ENCODE results near the gene JAZF1. TPM values are rescaled to one million over a fixed set of nuclear protein-coding genes. Genes with fewer than 3 reads are reported as not detected.

The JAZF1 gene
- total and polyA plus RNA-seq, 4 donors: 13.5 to 38.8 (median 21.3) TPM

GRCh38 chr7:28116041-28116440, 64.6 kb downstream of the JAZF1 start:
- H3K27ac ChIP-seq (ENCODE audit: low read depth in 1 of 2, low read length in 2 of 2): no peak overlapping the region
- peaks cover 0 to 2% of the 10 kb centered on the region in 2 donors for H3K4me1 ChIP-seq (ENCODE audit: control insufficient read depth in 1 of 2, insufficient read depth in 2 of 2, low read length in 2 of 2)
- H3K4me3 ChIP-seq (ENCODE audit: low read length in 2 of 2): no peak overlapping the region
- DNase-seq (no peak), ATAC-seq (ENCODE audit: low FRiP score) (no peak)
- no peaks in the 10 kb centered on the region for H3K9me3 ChIP-seq (ENCODE audit: control insufficient read depth, low read length)
- no peaks in the 10 kb centered on the region for H3K27me3 ChIP-seq (ENCODE audit: control insufficient read depth in 1 of 2, insufficient read depth in 2 of 2, low read length in 1 of 2)
- WGBS, 2 donors: 89 to 90% methylated on average over 2 of the region's 2 CpGs
- intact Hi-C loops (cut with DNase I): no loop called here
- peaks cover 0 to 1% of the 10 kb centered on the region in 2 donors for H3K36me3 ChIP-seq (ENCODE audit: control insufficient read depth in 1 of 2, insufficient read depth in 2 of 2, low read length in 1 of 2)

- no peak overlapping the region for H3K27ac ChIP-seq (ENCODE audit: low read depth in 1 of 2, low read length in 2 of 2)
- WGBS, 2 donors: 80 to 92% methylated on average over 1 of the region's 1 CpG
- H3K4me3 ChIP-seq (ENCODE audit: low read length in 2 of 2): no peak overlapping the region
- H3K36me3 ChIP-seq (ENCODE audit: control insufficient read depth in 1 of 2, insufficient read depth in 2 of 2, low read length in 1 of 2): peaks cover 0 to 1% of the 10 kb centered on the region in 2 donors
- intact Hi-C loops (cut with DNase I): no loop called here
- ATAC-seq (ENCODE audit: low FRiP score): no peak
- no peaks in the 10 kb centered on the region for H3K9me3 ChIP-seq (ENCODE audit: control insufficient read depth, low read length)
- peaks cover 0 to 2% of the 10 kb centered on the region in 2 donors for H3K4me1 ChIP-seq (ENCODE audit: control insufficient read depth in 1 of 2, insufficient read depth in 2 of 2, low read length in 2 of 2)
- H3K27me3 ChIP-seq (ENCODE audit: control insufficient read depth in 1 of 2, insufficient read depth in 2 of 2, low read length in 1 of 2): no peaks in the 10 kb centered on the region
- no peak for DNase-seq
Measured at GRCh38 chr7:28115261-28115660, 65.3 kb downstream of the JAZF1 start.

- intact Hi-C loops (cut with DNase I): no loop called here
- H3K27ac ChIP-seq (ENCODE audit: low read depth in 1 of 2, low read length in 2 of 2): no peak overlapping the region
- H3K36me3 ChIP-seq (ENCODE audit: control insufficient read depth in 1 of 2, insufficient read depth in 2 of 2, low read length in 1 of 2): peaks cover 0 to 1% of the 10 kb centered on the region in 2 donors
- H3K4me1 ChIP-seq (ENCODE audit: control insufficient read depth in 1 of 2, insufficient read depth in 2 of 2, low read length in 2 of 2): peaks cover 0 to 2% of the 10 kb centered on the region in 2 donors
- no peak overlapping the region for H3K4me3 ChIP-seq (ENCODE audit: low read length in 2 of 2)
- no peaks in the 10 kb centered on the region for H3K9me3 ChIP-seq (ENCODE audit: control insufficient read depth, low read length)
- ATAC-seq (ENCODE audit: low FRiP score): no peak
- no peak for DNase-seq
- no peaks in the 10 kb centered on the region for H3K27me3 ChIP-seq (ENCODE audit: control insufficient read depth in 1 of 2, insufficient read depth in 2 of 2, low read length in 1 of 2)
- 73 to 75% methylated on average over 4 of the region's 4 CpGs for WGBS, 2 donors
Measured at GRCh38 chr7:28114056-28114455, 66.5 kb downstream of the JAZF1 start.

GRCh38 chr7:28112883-28113540, 67.6 kb downstream of the JAZF1 start:
- ATAC-seq (ENCODE audit: low FRiP score) (peak; percentile 63), DNase-seq (peak in 1 of 2 donors; percentile 55)
- Histone ChIP-seq H3K4me3 (ENCODE audit: low read length in 2 of 2) (no peak overlapping the region), H3K27me3 (ENCODE audit: control insufficient read depth in 1 of 2, insufficient read depth in 2 of 2, low read length in 1 of 2) (no peaks in the 10 kb centered on the region), H3K27ac (ENCODE audit: low read depth in 1 of 2, low read length in 2 of 2) (no peak overlapping the region), H3K9me3 (ENCODE audit: control insufficient read depth, low read length) (no peaks in the 10 kb centered on the region), H3K36me3 (ENCODE audit: control insufficient read depth in 1 of 2, insufficient read depth in 2 of 2, low read length in 1 of 2) (peaks cover 0 to 1% of the 10 kb centered on the region in 2 donors), H3K4me1 (ENCODE audit: control insufficient read depth in 1 of 2, insufficient read depth in 2 of 2, low read length in 2 of 2) (peaks cover 0 to 2% of the 10 kb centered on the region in 2 donors)
- intact Hi-C loops (cut with DNase I): no loop called here
- 88 to 93% methylated on average over 14 of the region's 14 CpGs for WGBS, 2 donors

- H3K36me3 ChIP-seq (ENCODE audit: control insufficient read depth in 1 of 2, insufficient read depth in 2 of 2, low read length in 1 of 2): peaks cover 0 to 1% of the 10 kb centered on the region in 2 donors
- DNase-seq (no peak), ATAC-seq (ENCODE audit: low FRiP score) (no peak)
- peaks cover 0 to 2% of the 10 kb centered on the region in 2 donors for H3K4me1 ChIP-seq (ENCODE audit: control insufficient read depth in 1 of 2, insufficient read depth in 2 of 2, low read length in 2 of 2)
- no peak overlapping the region for H3K27ac ChIP-seq (ENCODE audit: low read depth in 1 of 2, low read length in 2 of 2)
- H3K4me3 ChIP-seq (ENCODE audit: low read length in 2 of 2): no peak overlapping the region
- intact Hi-C loops (cut with DNase I): no loop called here
- H3K9me3 ChIP-seq (ENCODE audit: control insufficient read depth, low read length): no peaks in the 10 kb centered on the region
- no peaks in the 10 kb centered on the region for H3K27me3 ChIP-seq (ENCODE audit: control insufficient read depth in 1 of 2, insufficient read depth in 2 of 2, low read length in 1 of 2)
- WGBS, 2 donors: 77 to 84% methylated on average over 3 of the region's 3 CpGs
Measured at GRCh38 chr7:28112467-28112866, 68.1 kb downstream of the JAZF1 start.

- no peak for ATAC-seq (ENCODE audit: low FRiP score)
- Histone ChIP-seq H3K27ac (ENCODE audit: low read depth in 1 of 2, low read length in 2 of 2) (no peak overlapping the region), H3K27me3 (ENCODE audit: control insufficient read depth in 1 of 2, insufficient read depth in 2 of 2, low read length in 1 of 2) (no peaks in the 10 kb centered on the region), H3K4me1 (ENCODE audit: control insufficient read depth in 1 of 2, insufficient read depth in 2 of 2, low read length in 2 of 2) (peaks cover 0 to 2% of the 10 kb centered on the region in 2 donors), H3K36me3 (ENCODE audit: control insufficient read depth in 1 of 2, insufficient read depth in 2 of 2, low read length in 1 of 2) (peaks cover 0 to 1% of the 10 kb centered on the region in 2 donors), H3K9me3 (ENCODE audit: control insufficient read depth, low read length) (no peaks in the 10 kb centered on the region), H3K4me3 (ENCODE audit: low read length in 2 of 2) (no peak overlapping the region)
- DNase-seq: no peak
- intact Hi-C loops (cut with DNase I): no loop called here
- 59 to 67% methylated on average over 3 of the region's 3 CpGs for WGBS, 2 donors
Measured at GRCh38 chr7:28112012-28112411, 68.6 kb downstream of the JAZF1 start.

GRCh38 chr7:28110427-28111012, 70.1 kb downstream of the JAZF1 start:
- peaks cover 0 to 2% of the 10 kb centered on the region in 2 donors for H3K4me1 ChIP-seq (ENCODE audit: control insufficient read depth in 1 of 2, insufficient read depth in 2 of 2, low read length in 2 of 2)

GRCh38 chr7:28108747-28109146, 71.8 kb downstream of the JAZF1 start:
- intact Hi-C loops (cut with DNase I): loop anchor here in 1 of 2 donors (5.0 kb wide), 1 partner anchor 69 kb away; no protein-coding TSS in a partner anchor
- Histone ChIP-seq H3K4me3 (ENCODE audit: low read length in 2 of 2) (no peak overlapping the region), H3K36me3 (ENCODE audit: control insufficient read depth in 1 of 2, insufficient read depth in 2 of 2, low read length in 1 of 2) (no peaks in the 10 kb centered on the region), H3K4me1 (ENCODE audit: control insufficient read depth in 1 of 2, insufficient read depth in 2 of 2, low read length in 2 of 2) (peaks cover 0 to 2% of the 10 kb centered on the region in 2 donors), H3K9me3 (ENCODE audit: control insufficient read depth, low read length) (no peaks in the 10 kb centered on the region), H3K27ac (ENCODE audit: low read depth in 1 of 2, low read length in 2 of 2) (no peak overlapping the region), H3K27me3 (ENCODE audit: control insufficient read depth in 1 of 2, insufficient read depth in 2 of 2, low read length in 1 of 2) (no peaks in the 10 kb centered on the region)
- DNase-seq (no peak), ATAC-seq (ENCODE audit: low FRiP score) (no peak)
- WGBS, 2 donors: 96 to 97% methylated on average over 3 of the region's 3 CpGs

More at GRCh38 chr7:28110427-28111012, 70.1 kb downstream of the JAZF1 start:
- ATAC-seq (ENCODE audit: low FRiP score) (no peak), DNase-seq (no peak)
- WGBS, 2 donors: 92 to 97% methylated on average over 4 of the region's 4 CpGs
- no peak overlapping the region for H3K27ac ChIP-seq (ENCODE audit: low read depth in 1 of 2, low read length in 2 of 2)
- H3K36me3 ChIP-seq (ENCODE audit: control insufficient read depth in 1 of 2, insufficient read depth in 2 of 2, low read length in 1 of 2): peaks cover 0 to 1% of the 10 kb centered on the region in 2 donors
- intact Hi-C loops (cut with DNase I): no loop called here
- no peak overlapping the region for H3K4me3 ChIP-seq (ENCODE audit: low read length in 2 of 2)
- no peaks in the 10 kb centered on the region for H3K9me3 ChIP-seq (ENCODE audit: control insufficient read depth, low read length)
- H3K27me3 ChIP-seq (ENCODE audit: control insufficient read depth in 1 of 2, insufficient read depth in 2 of 2, low read length in 1 of 2): no peaks in the 10 kb centered on the region

GRCh38 chr7:28107960-28108359, 72.6 kb downstream of the JAZF1 start:
- intact Hi-C loops (cut with DNase I): loop anchor here in 1 of 2 donors (5.0 kb wide), 1 partner anchor 69 kb away; no protein-coding TSS in a partner anchor
- ATAC-seq (ENCODE audit: low FRiP score): no peak
- 32 to 37% methylated on average over 3 of the region's 3 CpGs for WGBS, 2 donors

More at GRCh38 chr7:28107960-28108359, 72.6 kb downstream of the JAZF1 start:
- no peaks in the 10 kb centered on the region for H3K36me3 ChIP-seq (ENCODE audit: control insufficient read depth in 1 of 2, insufficient read depth in 2 of 2, low read length in 1 of 2)
- H3K4me1 ChIP-seq (ENCODE audit: control insufficient read depth in 1 of 2, insufficient read depth in 2 of 2, low read length in 2 of 2): peaks cover 0 to 2% of the 10 kb centered on the region in 2 donors
- DNase-seq: no peak
- no peak overlapping the region for H3K4me3 ChIP-seq (ENCODE audit: low read length in 2 of 2)
- H3K27me3 ChIP-seq (ENCODE audit: control insufficient read depth in 1 of 2, insufficient read depth in 2 of 2, low read length in 1 of 2): no peaks in the 10 kb centered on the region
- no peak overlapping the region for H3K27ac ChIP-seq (ENCODE audit: low read depth in 1 of 2, low read length in 2 of 2)
- H3K9me3 ChIP-seq (ENCODE audit: control insufficient read depth, low read length): no peaks in the 10 kb centered on the region

All from aorta (tissue), 5 donors.